CD4-positive, alpha-beta T cell treated with Interleukin-15 for 1 hour (primary cell): ENCODE data around the gene HCRTR1.
"Not testable (repeated sequence)": the region's sequence is repeated elsewhere in the genome, so short reads cannot be mapped to it uniquely, and the experiment has no call there.

Experiments
- DNase-seq: peaks from one replicate; pipeline ENCODE4 v3.0.0-alpha.2; 2020

The HCRTR1 gene

GRCh38 chr1:31581821-31582810, 35.4 kb upstream of the HCRTR1 start:
- no peak for DNase-seq

- no peak for DNase-seq
These were observed 34.2 kb upstream of the HCRTR1 start for GRCh38 chr1:31583082-31583994.

DNA sequence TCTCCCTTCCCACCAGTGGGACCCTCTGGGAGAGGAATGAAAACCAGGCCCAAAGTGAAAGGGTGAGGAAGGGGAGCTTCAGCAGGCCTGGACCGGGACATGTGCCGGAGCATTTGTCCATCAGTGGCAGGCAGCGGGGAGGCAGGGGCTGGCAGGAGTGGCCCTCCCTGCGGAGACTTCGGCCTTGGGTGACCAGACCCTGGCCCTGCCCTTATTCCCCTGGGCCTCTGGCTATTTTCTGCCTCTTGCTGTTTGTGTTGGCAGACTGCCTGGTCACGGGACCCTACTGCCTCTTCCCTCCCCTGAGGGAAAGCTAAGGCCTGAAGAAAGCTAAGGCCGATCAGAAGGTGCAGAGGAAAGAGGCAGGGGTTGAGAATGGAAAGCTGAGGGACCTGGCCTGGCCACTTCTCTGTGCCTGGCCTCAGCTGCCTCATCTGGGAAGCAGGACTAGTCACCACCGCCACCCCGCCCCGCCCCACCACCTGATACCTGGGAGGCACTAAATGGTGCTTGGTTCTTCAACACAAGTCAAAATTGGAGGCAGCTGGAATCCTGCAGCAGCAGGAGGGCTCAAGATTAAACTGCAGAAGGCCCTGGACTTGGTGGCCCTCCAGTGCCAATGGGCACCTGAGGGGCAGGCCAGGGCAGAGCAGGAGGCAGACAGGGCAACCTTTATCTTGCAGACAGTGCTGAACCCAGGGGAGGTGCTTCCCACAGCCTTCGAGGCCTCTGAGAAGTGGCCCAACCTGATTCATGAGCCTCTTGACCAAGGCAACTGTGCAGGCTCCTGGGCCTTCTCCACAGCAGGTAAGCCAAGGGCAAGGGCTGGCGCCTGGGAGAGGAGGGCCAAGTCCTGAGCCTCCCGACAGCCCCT, 33.3 kb upstream of the HCRTR1 start:
- DNase-seq = no peak

GRCh38 chr1:31584869-31585735, 32.4 kb upstream of the HCRTR1 start:
- no peak for DNase-seq

DNA sequence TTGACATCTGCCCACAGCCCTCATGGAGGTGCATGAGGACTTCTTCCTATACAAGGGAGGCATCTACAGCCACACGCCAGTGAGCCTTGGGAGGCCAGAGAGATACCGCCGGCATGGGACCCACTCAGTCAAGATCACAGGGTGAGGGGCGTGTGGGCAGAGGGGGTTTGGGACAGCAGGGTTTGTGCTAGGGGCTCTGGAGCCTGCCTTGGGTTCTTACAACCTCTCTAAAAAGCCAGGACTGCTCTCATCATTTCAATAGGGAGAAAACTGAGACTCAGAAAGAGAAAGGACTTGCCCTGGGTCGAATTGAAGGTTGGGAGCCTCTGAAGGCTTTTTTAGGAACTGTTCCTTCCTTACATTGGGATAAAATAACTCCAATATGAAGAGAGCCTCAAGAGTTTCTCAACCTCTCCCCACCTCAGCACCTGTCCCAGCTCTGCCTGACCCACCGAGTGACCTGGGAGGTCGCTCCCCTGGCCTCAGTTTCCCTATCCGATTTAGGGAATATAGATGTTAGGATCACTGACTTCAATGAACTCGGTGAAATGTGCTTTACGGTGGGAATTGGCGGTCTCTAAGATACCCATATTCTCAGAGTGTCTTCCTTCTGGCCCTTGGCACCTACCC, 31.6 kb upstream of the HCRTR1 start:
- no peak for DNase-seq

GRCh38 chr1:31586376-31587327, 30.8 kb upstream of the HCRTR1 start:
- DNase-seq = no peak

- DNase-seq = not testable (repeated sequence)
These were observed 30.2 kb upstream of the HCRTR1 start for GRCh38 chr1:31587328-31587699.

DNA sequence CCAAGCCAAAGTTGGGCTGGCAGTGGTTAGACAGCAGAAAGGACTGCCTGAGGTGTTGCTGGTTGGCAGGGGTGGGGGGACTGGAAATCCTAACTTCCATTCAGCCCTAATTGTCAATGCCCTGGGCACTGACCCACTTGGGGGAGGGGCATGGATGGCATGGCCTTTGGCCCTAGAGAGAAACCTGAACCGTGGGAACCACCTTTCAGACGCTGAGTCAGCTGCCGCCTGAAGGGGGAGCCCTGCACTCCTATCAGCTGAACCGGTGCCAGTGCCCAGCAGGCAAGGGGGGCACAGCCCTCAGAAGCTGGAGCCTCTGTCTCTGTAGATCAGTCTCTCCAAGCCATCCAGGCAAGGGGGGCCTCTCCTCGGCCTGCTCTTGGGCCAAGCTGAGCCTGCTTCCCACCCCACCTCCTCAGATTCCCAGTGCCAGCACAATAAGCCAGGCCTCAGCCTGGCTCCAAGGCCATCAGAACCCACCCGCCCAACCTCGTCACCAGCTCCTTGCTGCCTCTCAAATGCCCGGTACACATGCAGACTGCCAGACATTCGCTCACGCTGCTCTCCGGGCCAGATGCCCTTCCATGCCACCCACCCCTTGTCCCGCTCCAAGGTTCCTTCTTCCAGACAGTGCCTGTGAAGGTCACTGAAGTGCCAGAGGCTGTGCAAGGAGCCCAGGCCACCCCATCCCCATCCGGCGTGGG, 29.6 kb upstream of the HCRTR1 start:
- DNase-seq = peak; percentile 36

DNA sequence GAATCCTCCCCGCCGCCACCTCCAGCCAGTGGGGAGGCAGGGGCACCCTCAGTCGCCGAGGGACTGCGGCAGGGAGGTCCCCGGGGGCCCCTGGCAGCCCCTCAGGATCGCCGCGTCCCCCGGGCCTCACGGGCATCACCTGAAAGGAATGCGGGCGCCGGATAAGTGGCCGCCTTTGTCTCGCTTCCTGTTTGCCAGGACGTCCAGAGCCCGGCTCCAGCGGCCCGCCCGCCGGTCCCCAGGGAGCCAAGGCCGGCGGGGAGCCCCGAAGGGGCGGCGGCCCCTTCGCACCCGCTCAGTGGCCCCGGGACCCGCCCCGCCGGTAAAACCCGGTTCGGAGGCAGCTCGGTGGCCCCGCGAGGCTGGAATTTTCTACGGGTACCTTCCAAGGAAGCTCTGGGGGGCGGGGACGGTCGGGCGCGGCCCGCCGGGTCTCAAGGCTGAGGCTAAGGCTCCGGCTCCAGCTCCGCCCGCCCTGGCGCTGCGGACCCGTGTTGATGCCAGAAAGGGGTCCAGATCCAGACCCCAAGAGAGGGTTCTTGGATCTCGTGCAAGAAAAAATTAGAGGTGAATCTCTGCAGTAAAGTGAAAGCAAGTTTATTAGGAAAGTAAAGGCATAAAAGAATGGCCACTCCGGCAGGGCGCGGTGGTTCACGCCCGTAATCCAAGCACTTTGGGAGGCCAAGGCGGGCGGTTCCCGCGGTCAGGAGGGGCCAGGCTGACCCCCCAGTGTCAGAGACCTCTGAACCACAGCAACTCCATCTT, 28.6 kb upstream of the HCRTR1 start:
- DNase-seq = no peak

DNA sequence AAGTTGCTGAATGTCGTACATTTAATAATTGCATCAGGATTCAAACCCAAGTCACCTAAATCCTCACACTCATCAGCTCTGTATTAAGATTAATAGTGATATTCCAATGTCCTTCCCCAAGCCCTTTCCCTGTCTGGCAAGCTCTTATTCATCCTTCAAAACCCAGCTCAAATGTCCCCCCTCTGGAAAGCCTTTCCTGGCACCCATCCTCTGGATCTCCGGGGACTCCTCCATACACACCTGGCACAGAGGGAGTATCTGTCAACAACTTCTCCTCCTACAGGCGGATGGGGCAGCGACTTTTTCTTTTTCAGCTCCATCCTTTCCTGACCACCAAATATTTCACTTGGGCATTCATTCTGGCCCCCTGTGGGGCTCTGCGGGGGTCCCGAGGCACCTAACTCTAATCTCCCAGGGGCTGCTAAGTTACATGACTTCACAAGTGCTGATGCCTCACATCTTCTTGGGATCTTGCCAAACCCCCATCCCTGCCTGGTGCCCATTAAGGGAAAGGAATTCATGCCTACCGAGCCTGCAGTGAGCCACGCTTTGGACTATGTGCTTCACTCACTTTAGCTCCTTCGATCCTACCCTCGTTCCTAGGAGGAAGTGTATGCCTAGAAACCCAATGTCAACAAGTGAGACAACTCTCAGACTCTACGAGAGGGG, 25.9 kb upstream of the HCRTR1 start:
- no peak for DNase-seq

GRCh38 chr1:31592132-31592531, 25.4 kb upstream of the HCRTR1 start:
- DNase-seq = no peak

DNA sequence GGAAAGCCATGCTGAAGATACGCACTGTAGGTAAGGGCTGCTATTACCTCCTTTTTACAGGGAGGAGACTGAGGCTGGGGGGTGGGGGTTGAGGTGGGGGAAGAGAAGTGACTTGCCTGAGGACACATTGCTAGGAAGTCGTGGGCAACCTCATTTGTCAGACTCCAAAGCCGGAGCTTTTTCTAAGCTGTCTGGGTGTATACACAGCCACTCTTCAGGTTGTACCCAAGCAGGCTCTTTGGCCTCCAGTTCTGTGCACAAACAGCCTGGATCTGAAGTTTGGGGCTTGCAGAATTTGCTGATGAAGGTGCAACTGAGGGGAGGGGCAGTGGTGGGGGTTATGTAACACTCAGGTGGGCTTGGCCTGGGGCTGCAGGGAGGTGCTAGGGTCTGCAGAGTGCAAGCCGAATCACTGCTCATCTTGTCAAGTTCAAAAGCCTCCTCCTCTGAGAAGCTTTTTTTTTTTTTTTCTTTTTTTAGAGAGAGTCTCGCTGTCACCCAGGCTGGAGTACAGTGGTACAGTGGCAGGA, 24.3 kb upstream of the HCRTR1 start:
- DNase-seq = no peak

DNA sequence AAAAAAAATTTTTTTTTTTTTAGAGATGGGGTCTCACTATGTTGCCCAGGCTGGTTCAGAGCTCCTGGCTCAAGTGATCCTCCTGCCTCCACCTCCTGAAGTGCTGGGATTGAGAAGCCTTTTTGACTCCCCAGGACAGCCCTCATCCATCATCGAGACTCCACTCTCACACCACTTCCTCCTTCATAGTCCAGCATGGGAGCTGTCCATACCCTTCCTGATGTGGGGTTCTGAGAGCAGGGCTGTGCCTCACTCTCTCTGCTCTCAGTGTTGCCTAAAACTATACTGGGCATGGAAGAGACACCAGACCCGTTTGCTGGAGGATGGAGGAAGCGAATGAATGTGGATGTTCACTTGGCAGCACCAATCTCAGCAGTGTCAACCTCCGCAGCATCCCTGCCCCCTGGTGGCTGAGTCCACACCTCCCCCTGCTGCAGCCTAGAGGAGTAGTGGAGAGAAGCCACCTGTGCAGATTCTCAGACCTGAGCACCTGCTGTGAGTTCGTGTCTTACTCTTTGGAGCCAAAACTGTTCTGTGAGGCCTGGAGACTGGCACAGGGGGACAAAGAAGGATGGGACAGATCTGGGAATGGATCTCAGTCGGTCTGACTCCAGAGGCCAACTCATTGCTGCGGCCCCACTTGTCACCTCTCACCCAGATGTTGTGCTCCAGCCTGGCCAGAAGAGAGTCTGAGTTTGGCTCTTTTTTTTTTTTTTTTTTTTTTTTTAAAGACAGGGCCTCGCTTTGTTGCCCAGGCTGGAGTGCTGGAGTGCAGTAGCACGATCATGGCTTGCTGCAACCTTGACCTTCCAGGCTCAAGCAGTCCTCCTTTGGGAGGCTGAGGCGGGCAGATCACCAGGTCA, 23.5 kb upstream of the HCRTR1 start:
- DNase-seq = peak; percentile 51

- DNase-seq = no peak
These were observed 21.4 kb upstream of the HCRTR1 start for GRCh38 chr1:31595836-31596736.

DNA sequence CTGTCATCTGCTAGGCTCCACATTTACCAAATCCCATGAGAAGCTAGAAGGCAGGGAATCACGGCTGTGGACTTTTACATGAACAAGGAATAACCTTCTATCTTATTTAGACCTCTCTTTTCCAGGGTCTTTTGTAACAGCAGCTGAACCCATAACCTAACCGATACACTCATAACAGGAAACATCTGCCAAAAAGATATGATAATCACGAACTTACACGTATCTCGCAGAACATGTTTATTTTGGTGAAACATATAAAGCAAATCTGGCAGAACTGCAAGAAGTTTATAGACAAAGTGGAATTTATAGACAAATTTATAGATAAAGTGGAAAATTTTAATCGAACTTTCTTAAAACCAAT, 20.8 kb upstream of the HCRTR1 start:
- no peak for DNase-seq

GRCh38 chr1:31598980-31599379, 18.5 kb upstream of the HCRTR1 start:
- DNase-seq = no peak
